Left hindlimb (tissue), 1 donor: ENCODE results near the gene SPOPL.
"Not testable (repeated sequence)": the region's sequence is repeated elsewhere in the genome, so short reads cannot be mapped to it uniquely, and the experiment has no call there.

ENCODE experiments used
- DNase-seq: peaks from one replicate; pipeline ENCODE4 v3.0.0-alpha.2; 2018

SPOPL gene

DNA sequence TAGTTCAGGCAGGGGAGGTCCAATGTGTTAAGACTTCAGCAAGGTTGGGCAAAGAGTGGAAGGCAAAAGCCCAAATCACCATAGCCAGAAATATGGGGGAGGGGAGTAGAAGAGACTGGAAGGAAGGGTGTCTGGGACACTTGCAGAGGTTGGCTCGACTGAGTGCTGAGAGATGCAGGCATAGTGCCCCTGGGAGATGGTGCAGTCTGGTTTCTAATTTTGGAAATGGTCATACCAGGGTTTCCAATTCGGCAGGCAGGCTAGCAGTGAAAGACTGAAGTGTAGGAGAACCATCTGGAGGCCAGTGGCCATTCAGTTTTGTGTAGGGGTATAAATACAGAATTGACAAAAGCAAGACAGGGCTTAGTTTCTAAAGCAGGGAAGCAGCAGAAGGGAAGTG, 6.2 kb upstream of the SPOPL start:
- DNase-seq: no peak

DNA sequence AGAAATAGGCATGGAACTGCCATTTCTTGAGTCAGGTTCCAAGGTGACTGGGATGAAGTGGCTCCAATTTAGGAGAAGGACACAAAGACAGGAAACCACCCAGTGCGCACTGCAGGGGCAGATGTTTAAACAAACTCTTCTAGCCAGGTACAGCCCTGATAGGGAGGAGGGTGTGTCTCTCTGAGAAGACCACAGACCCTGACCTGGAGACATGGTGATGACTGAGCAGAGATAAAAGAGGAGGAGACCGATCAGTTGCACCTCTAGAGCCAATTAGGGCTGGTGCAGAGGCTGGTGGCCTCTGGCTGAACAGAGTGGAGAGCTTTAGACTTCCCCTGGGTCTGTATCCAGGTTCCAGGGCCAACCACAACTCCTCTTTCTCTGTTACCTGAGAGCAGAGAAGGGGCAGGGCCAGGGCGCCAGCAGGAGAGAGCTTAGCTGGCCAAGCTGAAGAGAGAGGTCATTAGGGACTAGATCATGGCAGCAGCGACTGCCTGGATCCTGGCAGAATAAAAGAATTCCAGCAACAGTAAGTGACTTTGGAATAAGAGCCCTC, 5.4 kb upstream of the SPOPL start:
- DNase-seq: no peak

DNA sequence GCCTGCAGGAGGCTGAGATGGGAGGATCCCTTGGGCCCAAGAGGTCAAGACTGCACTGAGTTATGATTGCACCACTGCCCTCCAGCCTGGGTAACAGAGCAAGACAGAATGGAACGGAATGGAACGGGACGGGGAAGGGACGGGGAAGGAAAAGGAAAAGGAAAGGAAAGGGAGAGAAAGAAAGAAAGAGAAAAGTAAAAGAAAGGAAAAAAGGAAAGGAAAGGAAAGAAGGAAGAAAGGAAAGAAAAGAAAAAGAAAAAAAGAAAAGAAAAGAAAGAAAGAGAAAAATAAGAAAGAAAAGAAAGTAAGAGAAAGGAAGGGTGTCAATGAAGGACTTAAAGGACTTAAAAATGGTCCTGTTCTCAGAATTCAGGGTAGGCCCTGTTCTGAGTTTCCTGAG, 4.3 kb upstream of the SPOPL start:
- DNase-seq: no peak

DNA sequence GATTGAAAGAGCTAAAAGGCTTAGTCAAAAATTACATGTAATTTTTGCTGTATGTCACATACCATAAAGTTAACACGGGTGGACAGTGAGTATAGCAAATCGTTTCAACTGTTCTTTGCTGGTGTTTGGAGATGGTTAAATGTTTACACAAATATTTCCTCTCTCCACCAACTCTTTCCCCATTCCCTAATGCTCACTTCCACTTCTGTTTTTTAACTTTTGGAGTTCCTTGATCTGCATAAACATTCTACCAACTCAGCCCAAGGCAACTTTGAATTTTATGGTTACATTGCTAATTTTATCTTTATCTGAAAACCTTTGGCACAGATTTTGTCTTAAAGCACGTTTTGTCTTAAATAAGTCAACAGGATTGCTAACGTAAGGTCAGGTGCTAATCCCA, 1.9 kb upstream of the SPOPL start:
- DNase-seq: no peak

DNA sequence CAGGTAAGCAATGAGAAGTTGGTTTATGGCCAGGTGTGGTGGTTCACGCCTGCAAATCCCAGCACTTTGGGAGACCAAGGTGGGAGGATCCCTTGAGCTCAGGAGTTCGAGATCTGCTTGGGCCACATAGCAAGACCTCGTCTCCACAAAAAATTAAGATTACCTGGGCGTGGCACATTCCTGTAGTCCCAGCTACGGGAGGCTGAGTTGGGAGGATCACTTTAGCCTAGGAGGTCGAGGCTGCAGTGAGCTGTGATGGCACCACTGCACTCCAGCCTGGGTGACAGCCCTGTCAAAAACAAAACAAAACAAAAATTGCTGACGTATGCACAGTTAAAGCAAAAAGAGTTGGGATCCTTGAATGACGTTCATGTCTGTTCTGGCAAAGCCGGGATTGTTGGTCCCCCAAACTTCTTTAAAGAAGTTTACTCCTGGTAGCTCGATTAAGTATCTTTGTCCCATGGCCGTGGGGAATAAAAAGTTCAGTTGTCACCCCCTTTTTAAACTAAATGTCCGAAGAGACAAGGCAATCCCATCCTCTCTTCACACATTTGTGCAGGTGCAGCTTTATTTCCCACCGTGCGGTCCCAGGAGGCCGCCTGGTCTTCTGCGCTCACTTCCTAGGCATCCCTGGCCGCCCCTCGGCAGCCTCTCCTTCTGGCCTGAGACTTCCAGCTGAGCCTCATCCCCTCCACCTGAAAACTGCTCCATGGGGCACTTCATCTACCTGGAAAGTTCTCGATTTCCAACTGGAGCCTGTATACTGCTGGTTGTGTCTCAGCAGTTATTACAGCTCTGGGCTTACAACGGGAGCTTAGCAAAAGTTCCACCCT, 762 bp upstream of the SPOPL start:
- DNase-seq: no peak

DNA sequence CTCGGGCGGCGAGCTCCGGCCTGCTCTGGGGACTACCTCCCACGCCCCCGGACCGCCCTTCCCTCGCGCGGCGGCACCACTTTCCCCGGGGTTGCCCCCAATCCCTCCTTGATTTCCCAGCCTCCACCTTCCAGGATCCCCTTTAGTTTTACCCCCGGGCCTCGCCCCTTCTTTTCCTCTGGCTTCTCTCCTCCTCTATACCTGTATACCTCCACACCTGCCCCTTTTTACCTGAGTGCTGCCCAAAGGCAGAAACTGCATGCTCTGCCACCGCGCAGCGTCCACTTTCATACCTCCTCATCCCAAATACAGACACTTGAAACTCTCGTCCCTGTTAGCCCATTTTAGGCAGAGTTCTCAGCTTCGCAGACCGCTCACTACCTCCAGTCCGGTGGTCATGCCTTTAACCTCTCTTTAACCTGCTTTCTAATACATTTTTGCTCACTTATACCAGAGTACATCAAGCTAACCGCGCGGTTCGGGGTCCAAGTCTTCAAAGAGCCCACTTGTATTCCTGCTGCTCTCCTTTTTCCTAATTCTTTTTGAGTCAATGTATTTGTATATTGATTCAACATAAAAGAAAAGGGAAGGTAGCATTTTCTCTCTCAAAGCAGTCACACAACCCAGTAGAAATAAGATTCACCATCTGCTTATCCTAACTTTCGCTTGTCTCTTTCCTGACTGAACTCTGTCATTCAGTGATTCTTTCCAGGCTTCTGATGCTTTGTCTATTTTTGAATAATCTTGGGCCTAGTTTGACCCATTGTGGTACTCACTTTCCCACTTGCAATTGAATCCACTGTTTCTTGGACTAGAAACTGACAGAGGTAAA, 901 bp downstream of the SPOPL start:
- no peak for DNase-seq

DNA sequence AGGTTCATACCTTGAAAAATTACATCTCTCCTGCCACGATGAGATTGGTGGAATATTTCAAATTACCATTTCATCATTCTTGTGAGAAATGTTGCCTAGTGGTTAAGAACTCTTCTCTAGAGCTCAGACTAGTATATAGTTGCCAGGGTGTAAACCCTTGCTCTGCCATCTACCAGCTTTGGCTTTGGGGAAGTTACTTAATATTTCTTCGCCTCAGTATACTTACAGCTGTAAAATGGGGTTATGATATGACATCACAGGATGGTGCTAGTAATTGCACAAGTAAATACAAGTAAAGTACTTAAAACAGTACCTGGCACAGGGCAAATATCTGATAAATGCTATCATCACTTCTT, 1.5 kb downstream of the SPOPL start:
- DNase-seq: no peak

DNA sequence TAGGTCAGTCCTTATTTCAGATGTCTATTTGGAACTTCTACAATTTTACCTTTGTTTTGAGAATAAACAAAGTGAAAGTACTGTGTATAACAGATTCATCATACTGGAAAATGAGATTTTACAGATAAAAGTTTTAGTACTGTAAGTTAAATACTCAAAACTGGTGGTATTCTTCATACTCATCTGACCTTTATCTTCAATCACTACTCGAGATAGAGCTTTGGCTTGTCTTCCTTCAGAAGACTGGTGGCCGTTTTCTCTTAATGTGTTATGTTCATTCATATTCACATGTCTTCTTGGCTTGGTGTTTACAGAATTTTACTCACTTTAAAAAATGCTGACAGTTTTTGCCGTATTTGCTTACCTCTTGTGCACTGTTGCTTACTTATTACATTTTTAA, 2.1 kb downstream of the SPOPL start:
- no peak for DNase-seq

DNA sequence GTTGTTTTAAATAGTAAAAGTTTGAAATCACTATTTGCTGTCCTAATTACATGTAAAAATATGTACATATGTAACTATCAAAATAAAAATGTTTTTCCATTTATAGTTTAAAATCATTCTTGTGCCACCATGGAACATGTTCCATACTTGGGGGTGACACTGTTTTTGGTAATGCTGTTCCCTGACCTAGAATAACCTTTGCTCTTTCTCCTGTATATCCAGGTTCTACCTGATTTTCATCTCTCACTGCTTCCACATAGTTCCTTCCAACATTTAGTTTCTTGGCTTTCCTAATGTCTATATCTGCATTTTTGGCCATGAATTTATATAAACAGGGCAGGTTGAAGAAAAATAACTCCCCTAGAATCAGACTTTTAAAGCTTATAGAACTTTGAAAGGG, 2.5 kb downstream of the SPOPL start:
- no peak for DNase-seq

DNA sequence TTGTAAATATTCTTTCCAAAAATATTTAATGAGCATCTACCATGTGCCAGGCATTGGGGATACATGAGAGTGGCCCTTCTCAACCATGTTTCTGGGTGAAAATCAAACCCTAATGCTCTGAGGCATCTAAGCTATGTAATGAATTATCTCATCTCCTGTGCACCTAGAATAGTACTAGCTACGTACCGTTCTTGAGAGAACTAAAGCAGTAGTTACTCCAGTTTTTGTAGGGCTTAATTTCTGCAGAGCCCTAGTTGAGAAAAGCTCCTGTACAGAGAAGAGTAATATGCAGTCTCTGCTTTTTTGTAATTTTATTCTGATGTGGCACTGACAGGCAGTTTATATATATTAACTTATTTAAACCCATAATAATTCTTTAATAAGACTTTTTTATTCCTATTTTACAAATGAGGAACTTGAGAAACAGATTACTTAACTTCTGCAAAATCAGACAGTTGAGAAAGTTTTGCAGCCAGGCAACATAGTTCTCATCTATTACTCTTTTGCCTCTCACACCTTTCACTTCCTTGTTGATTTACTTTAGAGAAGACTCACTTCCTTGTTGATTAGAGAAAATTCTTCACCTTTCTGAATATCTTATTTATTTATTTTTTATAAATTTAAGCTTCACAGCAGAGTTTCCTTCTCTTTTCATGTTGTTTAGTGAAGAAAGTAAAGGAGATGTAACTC, 3.1 kb downstream of the SPOPL start:
- DNase-seq: no peak

DNA sequence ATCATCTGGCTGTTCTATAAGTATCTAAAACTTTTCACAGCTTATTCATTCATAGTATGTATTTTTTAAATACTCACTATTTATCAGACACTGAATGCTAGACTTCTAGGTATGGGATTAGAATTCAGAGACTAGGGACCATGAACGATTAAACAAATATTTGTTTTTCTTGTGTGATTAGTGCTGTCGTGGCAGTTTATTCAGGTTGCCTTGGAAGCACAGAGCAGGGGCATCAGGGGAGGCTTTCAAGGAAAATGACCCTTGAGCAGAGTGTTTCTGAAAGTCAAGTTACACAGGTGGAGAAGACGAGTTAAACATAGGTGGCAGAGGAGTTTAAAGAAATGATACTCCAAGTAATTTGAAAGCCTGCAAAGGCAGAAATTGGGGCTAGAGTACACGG, 5.7 kb downstream of the SPOPL start:
- DNase-seq: no peak

DNA sequence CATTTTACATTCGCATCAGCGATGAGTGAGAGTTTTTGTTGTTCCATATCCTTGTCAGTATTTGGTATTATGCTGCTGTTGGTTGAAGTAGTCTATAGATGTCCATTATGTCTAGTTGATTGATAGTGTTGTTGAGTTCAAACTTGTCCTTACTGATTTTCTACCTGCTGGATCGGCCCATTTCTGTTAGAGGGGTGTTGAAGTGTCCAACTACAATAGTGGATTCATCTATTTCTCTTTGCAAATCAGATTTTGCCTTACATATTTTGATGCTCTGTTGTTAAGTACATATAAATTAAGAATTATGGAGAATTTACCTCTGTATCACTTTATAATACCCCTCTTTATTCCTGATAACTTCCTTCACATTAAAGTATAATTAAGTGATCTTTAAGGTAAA, 8.7 kb downstream of the SPOPL start:
- no peak for DNase-seq

DNA sequence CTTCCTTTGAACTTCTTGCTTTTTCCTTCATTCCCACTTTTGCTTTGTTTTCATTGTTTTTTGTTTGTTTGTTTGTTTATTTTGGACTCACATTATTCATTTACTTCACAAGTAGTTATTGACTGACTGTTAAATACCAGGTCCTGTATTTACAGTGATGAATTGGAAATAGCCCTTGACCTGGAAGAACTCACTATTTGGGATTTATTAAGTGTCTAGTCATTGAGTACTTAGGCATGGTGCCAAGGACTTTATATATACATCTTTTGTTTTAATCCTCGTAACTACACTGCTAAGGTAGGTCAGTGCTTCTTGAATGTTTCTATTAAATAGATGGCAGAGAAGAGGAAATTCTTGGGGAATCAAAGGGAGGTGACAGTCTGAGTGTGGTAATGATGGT, 11.1 kb downstream of the SPOPL start:
- no peak for DNase-seq

DNA sequence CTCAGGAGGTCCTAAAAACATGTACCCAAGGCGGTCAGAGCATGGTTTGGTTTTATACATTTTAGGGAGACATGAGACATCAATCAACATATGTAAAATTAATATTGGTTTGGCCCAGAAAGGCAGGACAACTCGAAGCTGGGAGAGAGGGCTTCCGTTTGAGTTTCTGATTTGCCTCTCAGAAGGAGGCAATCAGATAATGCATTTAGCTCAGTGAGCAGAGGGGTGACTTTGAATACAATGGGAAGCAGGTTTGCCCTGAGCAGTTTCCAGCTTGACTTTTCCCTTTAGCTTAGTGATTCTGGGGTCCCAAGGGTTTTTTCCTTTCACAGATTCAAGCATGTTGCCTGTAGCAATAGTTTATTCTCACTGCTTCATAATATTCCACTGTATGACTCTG, 12.6 kb downstream of the SPOPL start:
- no peak for DNase-seq

DNA sequence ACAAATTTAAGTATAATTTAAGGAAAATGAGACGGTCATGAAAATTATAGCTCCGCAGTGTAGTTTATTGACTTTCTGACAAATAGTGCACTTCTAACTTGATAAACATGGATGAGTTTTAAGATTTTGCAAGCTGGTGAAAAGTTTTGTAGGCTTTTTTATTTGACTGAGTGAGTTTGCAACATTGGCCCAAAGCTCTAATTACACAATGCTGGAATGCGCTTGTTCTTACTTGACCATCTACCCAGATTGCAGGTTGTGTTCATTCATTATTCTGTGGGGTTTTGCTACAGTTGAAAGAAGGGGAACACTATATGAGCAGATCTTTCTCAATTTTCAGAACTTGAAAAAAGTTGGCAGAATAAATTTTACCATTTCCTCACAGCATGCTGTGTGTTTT, 13.5 kb downstream of the SPOPL start:
- no peak for DNase-seq

DNA sequence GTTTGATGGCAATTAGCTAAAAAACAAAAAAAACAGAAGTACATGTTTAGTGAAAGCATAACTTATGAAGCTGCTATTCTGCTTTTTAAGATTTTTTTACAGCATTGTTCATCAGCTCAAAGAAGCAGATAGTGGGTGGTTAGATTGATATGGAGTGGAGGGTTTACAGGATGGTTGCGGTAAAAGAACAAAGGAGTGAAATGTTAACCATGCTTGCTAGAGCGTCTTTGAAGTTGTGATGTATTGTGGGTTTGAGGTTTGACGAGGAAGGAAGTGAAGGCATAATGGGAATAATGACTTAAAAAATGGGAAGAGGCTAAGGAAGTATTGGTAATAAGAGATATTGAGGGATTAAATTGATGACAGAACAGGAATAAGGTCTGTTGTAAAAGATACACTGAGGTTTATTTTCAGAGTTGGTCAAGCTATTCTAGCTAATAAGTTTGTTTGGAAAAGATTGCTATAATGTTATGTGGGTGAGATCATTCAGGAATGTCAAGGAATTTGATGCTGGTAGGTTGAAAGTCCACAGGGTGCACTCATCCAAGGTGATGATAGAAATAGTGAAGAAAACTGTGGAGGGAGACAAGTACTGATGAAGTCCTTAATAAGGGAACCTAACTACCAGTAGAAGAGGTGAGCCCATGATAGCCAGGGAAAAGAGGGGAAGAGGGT, 14.6 kb downstream of the SPOPL start:
- no peak for DNase-seq

DNA sequence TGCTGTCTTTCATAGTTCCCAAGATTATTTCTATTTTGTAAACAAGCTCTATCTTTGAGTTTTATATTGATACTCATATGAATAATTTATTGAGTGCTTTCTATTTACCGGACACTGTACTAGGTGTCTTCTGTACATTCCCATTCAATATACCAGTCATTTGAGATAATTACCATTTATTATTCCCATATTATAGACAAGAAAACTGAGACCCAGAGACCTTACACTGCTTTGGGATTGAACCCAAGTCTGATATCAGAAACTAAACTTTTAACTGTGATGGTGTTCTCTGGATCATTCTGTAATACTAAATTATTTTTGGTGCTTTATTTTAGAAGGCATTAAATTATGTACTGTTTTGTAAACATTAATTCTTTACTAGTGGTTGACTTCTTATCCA, 17.3 kb downstream of the SPOPL start:
- DNase-seq: no peak

DNA sequence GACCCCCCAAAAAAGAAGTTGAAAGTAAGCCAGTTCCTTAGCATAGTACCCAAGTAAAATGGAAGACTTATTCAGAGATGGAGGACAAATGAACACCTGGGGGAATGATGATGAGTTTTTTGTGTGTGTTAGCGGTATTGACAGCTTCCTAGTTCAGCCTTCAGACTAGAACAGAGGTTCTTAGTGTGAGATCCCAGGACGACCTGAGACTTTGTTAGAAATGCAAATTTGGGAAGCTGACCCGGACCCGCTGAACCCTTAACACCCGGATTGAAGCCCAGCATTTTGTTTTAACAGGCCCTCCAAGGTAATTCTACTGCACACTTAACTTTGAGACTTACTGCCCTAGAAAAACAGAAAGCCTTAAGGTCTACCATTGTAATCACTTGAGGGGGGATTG, 20.3 kb downstream of the SPOPL start:
- no peak for DNase-seq

DNA sequence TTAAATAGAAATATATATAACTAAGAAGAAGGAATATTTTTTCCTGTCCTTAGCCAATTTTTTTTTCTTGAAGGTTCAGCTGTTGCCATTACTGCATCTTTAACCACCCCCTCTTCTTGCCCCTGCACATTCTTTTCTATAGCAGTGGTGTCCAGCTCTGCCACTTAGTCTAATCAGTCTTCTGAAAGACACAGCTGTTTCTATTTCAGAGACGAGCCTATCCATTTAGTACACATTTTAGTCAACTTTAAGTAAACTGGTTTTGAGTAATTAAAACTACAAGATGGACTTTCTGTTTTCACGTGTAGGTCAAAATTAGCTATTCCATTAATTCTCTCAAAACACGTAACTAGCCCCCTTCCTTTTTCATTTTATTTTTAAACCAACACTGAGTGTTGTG, 21.0 kb downstream of the SPOPL start:
- DNase-seq: no peak

DNA sequence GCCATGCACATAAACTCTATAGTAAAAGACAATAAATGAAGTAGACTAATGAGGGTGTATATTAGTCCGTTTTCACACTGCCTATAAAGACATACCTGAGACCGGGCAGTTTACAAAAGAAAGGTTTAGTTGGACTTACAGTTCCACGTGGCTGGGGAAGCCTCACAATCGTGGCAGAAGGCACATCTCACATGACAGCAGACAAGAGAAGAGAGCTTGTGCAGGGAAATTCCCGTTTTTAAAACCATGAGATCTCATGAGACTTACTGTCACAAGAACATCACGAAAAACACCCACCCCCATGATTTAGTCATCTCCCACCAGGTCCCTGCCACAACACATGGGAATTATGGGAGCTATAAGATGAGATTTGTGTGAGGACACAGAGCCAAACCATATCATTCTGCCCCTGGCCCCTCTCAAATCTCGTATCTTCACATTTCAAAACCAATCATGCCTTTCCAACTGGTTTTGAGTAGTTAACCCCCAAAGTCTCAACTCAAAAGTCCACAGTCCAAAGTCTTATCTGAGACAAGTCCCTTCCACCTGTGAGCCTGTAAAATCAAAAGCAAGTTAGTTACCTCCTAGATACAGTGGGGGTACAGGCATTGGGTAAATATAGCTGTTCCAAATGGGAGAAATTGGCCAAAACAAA, 21.6 kb downstream of the SPOPL start:
- not testable (repeated sequence) for DNase-seq

DNA sequence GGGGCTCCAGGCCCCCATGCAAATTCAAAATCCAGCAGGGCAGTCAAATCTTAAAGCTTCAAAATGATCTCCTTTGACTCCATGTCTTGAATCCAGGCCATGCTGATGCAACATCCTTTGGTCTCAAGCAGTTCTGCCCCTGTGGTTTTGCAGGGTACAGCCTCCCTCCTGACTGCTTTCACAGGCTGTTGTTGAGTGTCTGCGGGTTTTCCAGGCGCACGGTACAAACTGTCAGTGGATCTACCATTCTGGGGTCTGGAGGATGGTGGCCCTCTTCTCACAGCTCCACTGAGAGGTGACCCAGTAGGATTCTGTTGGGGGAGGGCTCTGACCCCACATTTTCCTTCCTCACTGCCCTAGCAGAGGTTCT, 22.1 kb downstream of the SPOPL start:
- not testable (repeated sequence) for DNase-seq

DNA sequence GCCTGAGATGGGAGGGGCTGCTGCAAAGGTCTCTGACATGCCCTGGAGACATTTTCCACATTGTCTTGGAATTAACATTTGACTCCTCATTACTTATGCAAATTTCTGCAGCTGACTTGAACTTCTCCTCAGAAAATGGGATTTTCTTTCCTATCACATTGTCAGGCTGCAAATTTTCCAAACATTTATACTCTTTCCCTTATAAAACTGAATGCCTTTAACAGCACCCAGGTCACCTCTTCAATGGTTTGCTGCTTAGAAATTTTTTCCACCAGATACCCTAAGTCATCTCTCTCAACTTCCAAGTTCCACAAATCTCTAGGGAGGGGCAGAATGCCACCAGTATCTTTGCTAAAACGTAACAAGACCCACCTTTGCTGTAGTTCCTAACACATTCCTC, 22.8 kb downstream of the SPOPL start:
- not testable (repeated sequence) for DNase-seq
